Fibroblast of skin of left biceps (primary cell): Measurements from ENCODE around the gene FGGY.
"Not testable (repeated sequence)": the region's sequence is repeated elsewhere in the genome, so short reads cannot be mapped to it uniquely, and the experiment has no call there.

Experiments used
- DNase-seq, 2 experiments: peaks; one replicate each; pipeline ENCODE4 v3.0.0-alpha.2; 2013; ENCODE audit warnings: low read depth in 2 of 2

The FGGY gene

GRCh38 chr1:59511476-59512465 lies 214.9 kb downstream of the FGGY start:
- no peak for DNase-seq

DNA sequence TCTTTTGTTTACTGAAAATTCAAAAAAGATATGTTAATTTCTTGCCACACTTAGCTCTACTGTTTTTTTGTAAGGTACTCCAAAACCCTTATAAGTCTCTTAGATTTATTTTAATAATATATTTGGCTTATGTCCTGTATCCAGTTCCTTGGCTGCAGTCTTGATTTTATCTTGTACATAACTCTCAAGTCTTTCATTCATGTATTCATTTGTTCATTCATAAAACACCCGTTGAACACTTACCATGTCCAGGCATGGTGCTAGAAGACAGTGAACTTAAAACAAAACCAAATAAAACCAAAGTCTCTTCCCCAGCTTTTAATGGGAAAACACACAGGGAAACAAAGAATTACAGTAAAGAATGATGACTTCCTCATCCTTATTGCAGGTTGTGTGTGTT lies 215.8 kb downstream of the FGGY start:
- no peak for DNase-seq

DNA sequence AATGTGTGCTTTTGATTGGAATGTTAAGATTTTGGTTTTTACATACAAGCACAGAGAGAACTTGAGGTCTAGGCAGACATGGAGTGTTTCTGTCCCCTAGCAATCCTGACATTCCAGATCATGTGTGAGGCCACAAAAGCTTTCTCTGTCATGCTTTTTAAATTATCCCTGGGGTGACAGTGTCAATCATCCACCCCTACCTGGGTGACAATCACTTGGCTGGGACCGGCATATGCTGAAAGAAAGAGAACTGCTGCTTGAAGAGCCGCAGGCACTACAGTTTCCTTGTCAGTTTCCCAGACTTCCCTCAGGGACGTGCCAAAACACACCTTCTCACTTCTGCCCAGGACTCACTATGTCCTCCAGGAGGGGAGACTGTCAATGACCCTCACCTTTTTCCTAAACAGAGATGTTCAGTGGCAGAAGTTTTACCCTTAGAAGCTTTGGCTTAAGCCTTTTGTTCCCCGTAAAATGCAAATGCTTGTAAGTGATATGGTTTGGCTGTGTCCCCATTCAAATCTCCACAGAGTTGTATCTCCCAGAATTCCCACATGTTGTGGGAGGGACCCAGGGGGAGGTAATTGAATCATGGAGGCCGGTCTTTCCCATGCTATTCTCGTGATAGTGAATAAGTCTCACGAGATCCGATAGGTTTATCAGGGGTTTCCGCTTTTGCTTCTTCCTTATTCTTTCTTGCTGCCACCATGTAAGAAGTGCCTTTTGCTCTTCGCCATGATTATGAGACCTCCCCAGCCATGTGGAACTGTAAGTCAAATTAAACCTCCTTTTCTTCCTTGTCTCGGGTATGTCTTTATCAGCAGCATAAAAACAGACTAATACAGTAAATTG lies 217.4 kb downstream of the FGGY start:
- DNase-seq, result no peak

DNA sequence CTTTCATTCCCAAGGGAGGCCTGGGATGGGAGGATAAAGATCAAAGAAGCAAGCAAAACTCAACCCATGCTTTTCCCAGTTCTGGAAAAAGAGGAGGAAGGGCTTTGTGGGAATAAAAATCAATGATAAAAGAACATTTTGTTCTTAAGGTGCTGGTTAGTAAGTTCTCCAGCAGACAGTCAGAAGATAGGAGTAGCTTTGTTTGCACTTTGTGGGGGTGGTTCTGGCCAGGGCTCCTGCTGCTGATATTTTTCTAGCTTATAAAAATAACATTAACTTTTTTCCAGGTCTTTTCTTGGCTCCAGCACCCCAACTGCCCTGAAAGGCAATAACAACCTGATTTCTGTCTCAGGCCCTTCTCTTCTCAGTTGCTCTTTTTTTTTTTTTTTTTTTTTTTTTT lies 220.0 kb downstream of the FGGY start:
- DNase-seq, result no peak

GRCh38 chr1:59520194-59520593 lies 223.3 kb downstream of the FGGY start:
- peak; percentile 45 to 53 for DNase-seq

DNA sequence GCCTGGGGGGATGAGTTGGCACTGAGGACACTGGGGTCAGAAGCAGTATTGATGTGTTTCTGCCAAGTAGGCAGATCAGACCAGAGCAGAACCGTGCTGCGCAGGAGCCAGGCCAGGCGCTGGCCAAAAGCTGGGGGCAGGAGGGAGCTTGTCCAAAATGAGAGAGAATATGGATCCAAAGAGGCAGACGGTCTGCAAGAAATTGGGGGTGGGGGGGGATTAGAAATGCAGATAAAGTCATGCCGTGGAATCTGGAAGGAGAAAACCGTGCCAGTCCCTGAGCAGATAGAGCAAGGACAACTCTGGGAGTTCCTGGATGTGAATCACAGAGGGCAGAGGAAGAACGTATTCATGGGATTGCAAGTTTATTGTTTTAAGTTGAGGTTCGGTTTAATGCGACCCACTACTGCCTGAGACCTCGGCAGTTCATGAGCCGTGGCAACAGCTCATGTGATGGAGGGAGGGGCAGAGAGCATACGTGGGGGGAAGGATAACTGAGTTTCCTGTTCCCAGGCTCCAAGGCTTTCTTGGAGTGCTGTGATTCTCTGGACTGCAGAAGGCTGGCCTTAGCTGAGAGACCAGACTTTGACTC lies 224.0 kb downstream of the FGGY start:
- no peak for DNase-seq

- DNase-seq, result no peak
Measured at GRCh38 chr1:59521456-59521855, 224.6 kb downstream of the FGGY start.

DNA sequence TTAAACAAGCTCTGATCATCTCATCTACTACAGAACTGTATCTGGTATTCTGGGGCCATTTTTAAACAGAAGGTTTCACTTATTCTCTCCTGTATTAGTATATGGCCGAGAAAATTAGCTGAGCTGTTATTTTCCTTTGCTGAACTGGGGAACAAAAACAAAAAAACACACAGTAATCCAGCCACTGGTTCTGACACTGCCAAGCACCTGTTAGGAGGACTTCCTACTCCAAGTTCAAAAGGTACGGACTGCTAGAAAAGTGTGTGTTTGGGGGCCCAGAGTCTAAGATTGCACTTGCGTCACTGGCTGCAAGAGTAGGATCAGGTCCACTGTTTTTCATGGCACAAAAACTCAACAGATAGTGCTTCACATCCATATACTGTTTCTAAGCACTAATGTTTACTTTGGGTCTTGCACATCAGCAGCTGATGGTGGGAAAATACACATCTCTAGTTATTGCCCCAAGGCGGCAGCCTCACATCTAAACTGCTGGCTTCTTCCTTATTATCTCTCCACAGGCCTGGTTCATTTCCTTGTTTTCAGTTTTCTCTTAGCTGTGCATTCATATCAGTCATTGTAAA lies 226.1 kb downstream of the FGGY start:
- no peak for DNase-seq

- DNase-seq, result no peak
Measured at GRCh38 chr1:59523745-59524450, 227.0 kb downstream of the FGGY start.

- DNase-seq, result no peak
Measured at GRCh38 chr1:59526240-59526639, 229.3 kb downstream of the FGGY start.

DNA sequence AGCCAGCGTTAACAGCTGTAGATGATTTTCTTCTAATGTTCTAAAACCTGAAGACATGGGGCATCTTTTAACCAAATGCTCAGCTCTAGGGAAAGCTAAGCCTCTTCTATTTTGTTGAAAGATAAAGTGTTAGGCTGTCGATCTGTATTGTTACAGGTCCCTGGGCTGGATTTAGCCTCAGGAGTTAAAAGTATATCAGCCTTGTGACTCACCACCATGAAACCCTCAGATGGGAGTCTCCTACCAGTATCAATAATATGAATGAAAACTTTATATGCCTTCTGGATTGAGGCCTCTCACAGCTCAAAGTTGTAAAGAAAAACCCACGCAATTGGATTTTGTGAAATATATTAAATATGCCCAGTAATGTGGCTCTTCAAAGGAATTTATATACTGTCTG lies 231.6 kb downstream of the FGGY start:
- no peak for DNase-seq

GRCh38 chr1:59528900-59529299 lies 232.0 kb downstream of the FGGY start:
- no peak for DNase-seq

DNA sequence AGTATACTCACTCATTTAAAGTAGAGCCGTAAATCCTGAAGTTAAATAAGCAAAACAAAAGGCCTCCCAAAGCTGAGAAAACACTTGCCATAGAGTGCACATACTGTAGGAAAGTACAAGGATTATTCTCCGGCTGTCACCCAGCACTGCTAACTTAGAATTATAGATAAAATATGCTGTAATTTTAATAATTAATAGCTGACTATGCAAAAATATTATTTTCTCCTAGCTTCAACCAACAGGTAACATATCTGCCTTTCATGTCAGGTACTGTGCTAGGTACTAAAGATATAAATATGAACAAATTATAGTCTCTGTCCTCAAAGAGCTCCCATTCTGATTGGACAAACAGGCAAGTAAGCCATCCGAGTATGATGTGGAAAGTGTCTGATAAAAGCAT lies 233.2 kb downstream of the FGGY start:
- no peak for DNase-seq

DNA sequence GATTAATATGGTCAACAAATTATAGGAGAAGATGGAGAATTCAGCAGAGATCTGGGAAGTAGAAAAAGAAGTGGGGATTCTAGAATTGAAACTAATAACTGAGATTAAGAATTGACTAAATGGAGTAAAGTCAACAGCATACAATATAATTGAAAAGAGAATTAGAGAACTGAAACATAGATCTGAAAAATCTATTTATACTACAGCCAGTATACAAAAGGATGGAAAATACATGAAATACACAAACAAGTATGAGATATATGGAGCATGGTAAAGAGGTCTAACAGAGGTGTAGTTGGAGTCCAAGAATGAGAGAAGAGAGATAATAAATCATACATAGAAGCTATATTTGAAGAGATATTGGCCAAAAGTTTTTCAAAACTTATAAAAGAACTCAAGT lies 235.2 kb downstream of the FGGY start:
- DNase-seq, result no peak

DNA sequence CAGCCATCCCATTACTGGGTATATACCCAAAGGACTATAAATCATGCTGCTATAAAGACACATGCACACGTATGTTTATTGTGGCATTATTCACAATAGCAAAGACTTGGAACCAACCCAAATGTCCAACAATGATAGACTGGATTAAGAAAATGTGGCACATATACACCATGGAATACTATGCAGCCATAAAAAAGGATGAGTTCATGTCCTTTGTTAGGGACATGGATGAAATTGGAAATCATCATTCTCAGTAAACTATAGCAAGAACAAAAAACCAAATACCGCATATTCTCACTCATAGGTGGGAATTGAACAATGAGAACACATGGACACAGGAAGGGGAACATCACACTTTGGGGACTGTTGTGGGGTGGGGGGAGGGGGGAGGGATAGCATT lies 241.6 kb downstream of the FGGY start:
- not testable (repeated sequence) for DNase-seq

- DNase-seq, result no peak
Measured at GRCh38 chr1:59539961-59540681, 243.2 kb downstream of the FGGY start.

- DNase-seq, result no peak
Measured at GRCh38 chr1:59541161-59541560, 244.3 kb downstream of the FGGY start.

DNA sequence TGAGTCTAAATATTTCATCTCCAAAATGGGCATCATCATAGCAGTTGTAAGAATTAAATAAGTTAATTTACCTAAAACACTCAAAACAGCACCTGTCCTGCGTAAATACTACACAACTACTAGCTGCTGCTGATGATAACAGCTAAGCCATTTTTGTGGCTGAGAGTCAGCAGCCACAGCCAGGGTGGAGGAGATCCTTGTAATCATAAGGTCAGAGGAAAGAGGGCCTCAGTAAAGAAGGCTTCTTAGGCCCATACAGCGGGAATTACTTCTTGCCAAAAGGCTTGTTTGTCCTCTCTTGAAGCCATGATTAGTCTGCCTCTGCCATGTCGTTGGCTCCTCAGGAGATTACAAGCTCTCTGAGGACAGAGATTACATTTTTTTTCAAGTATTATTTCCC lies 245.0 kb downstream of the FGGY start:
- DNase-seq, result no peak

- DNase-seq, result no peak
Measured at GRCh38 chr1:59543211-59543668, 246.3 kb downstream of the FGGY start.

DNA sequence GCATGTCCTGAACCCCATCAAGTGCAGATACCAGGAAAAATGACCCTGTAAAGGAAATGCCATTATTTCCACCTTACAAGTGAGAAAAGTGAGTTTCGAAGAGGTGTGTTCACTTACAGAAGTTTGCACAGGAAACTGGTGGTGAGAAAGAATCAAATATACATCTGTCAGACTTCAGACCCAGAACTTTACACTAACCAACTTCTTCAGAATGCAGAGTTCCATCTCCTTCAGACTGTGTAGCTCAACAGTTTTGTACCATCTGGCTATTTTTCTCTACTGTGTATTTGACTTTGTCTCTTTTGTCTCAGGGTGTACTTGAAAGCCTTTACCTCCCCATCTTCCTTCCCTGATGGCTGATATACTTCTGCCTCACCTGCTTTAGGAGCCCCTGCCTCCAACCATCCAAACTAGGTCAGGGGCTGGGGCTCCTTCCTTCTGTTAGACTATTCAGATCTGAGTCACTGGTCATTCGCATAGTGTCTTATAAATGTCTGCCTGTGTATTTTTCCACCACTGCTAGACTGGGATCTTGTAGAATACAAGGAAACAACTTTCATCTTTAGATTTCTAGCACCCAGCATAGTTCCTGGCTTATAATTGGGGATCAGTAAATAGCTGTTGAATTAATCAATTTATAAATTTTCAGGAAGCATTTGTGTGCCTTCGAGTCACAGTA lies 247.9 kb downstream of the FGGY start:
- DNase-seq, result no peak
